Measurements from ENCODE around the gene ESPN.
"Not testable (repeated sequence)": the region's sequence is repeated elsewhere in the genome, so short reads cannot be mapped to it uniquely, and the experiment has no call there.

ESPN gene

GRCh38 chr1:6485168-6486101, 60.9 kb downstream of the ESPN start:
- DNase-seq (ENCODE audit: low spot score) = no peak

- peak; percentile 96 for DNase-seq (ENCODE audit: low spot score)
Measured at GRCh38 chr1:6486433-6487011, 61.9 kb downstream of the ESPN start.

GRCh38 chr1:6487804-6488484, 63.4 kb downstream of the ESPN start:
- DNase-seq (ENCODE audit: low spot score) = no peak

- DNase-seq (ENCODE audit: low spot score) = no peak
Measured at GRCh38 chr1:6488602-6489382, 64.2 kb downstream of the ESPN start.

GRCh38 chr1:6489383-6489765, 64.8 kb downstream of the ESPN start:
- DNase-seq (ENCODE audit: low spot score) = no peak

- DNase-seq (ENCODE audit: low spot score) = peak; percentile 96
Measured at GRCh38 chr1:6489799-6490180, 65.2 kb downstream of the ESPN start.

- DNase-seq (ENCODE audit: low spot score) = peak; percentile 89
Measured at GRCh38 chr1:6490181-6491080, 65.9 kb downstream of the ESPN start.

GRCh38 chr1:6491081-6491449, 66.5 kb downstream of the ESPN start:
- no peak for DNase-seq (ENCODE audit: low spot score)

- no peak for DNase-seq (ENCODE audit: low spot score)
Measured at GRCh38 chr1:6491480-6491962, 66.9 kb downstream of the ESPN start, which contains the start of gene PLEKHG5. Gene PLEKHG5, minus strand, starts transcription at chr1:6491667. Its CDS starts 14,096 bp downstream, at chr1:6477571.

GRCh38 chr1:6491966-6492365, 67.4 kb downstream of the ESPN start:
- DNase-seq (ENCODE audit: low spot score) = no peak

- not testable (repeated sequence) for DNase-seq (ENCODE audit: low spot score)
Measured at GRCh38 chr1:6493834-6494223, 69.3 kb downstream of the ESPN start.

GRCh38 chr1:6494627-6495026, 70.1 kb downstream of the ESPN start:
- DNase-seq (ENCODE audit: low spot score) = no peak

- no peak for DNase-seq (ENCODE audit: low spot score)
Measured at GRCh38 chr1:6495041-6495441, 70.5 kb downstream of the ESPN start.

GRCh38 chr1:6495540-6496364, 71.2 kb downstream of the ESPN start:
- no peak for DNase-seq (ENCODE audit: low spot score)

- no peak for DNase-seq (ENCODE audit: low spot score)
Measured at GRCh38 chr1:6496365-6496721, 71.8 kb downstream of the ESPN start.

- DNase-seq (ENCODE audit: low spot score) = no peak
Measured at GRCh38 chr1:6496890-6497214, 72.3 kb downstream of the ESPN start.

GRCh38 chr1:6497215-6497866, 72.8 kb downstream of the ESPN start:
- DNase-seq (ENCODE audit: low spot score) = peak; percentile 73

GRCh38 chr1:6497867-6498575, 73.4 kb downstream of the ESPN start:
- DNase-seq (ENCODE audit: low spot score) = no peak

GRCh38 chr1:6498576-6499111, 74.1 kb downstream of the ESPN start:
- DNase-seq (ENCODE audit: low spot score) = no peak

Measured in HuH-7.5 (cell line).